Ovary (tissue), 3 donors: ENCODE results near the gene PTGER1.

Experiments
- CTCF ChIP-seq, 3 donors: fragments of 450-650 bp in 2 of 3; fragments of 200-600 bp in 1 of 3; IDR thresholded peaks; one replicate each; pipeline versions ENCODE4 v1.5.1 to v1.8.0; 2016 to 2022; ENCODE audit warnings: antibody characterized with exemption in 3 of 3, mild to moderate bottlenecking in 1 of 3
- EP300 ChIP-seq: sonication (generic); formaldehyde crosslinking; IDR thresholded peaks from one replicate; pipeline ENCODE4 v1.6.1; 2017; ENCODE audit warnings: antibody characterized with exemption
- POLR2A ChIP-seq: fragments of 450-650 bp; IDR thresholded peaks from one replicate; pipeline ENCODE4 v1.6.1; 2017; ENCODE audit warnings: antibody characterized with exemption, mild to moderate bottlenecking, moderate library complexity
- donor health status: DM: no; HTN: no; CAD: no.

GRCh38 chr19:14502334-14503092 lies 27.4 kb upstream of the PTGER1 start:
- no peak for TF ChIP-seq CTCF (IDR thresholded peaks at IDR 0.05)
- TF ChIP-seq POLR2A: no peak
- TF ChIP-seq EP300: no peak
